KOPT-K1 (cell line): ENCODE results near the gene IFI27L2.
A peak's percentile ranks its signal among the peaks of the same experiment; 100 is the strongest.

ENCODE experiments used
- H3K27ac ChIP-seq: fragments of 200-600 bp; sonication (generic); 2 replicates; pipeline ENCODE4 v1.5.1; 2016; ENCODE audit warnings: antibody characterized with exemption, mild to moderate bottlenecking, low read depth, low read length; ENCODE audit not compliant: poor library complexity, severe bottlenecking
- H3K36me3 ChIP-seq: fragments of 200-600 bp; sonication (generic); 2 replicates; pipeline ENCODE4 v1.5.1; 2017; ENCODE audit warnings: antibody characterized with exemption, mild to moderate bottlenecking, low read length, moderate library complexity; ENCODE audit not compliant: insufficient read depth
- H3K9me3 ChIP-seq: fragments of 200-600 bp; sonication (generic); 2 replicates; pipeline ENCODE4 v1.5.1; 2017; ENCODE audit warnings: antibody characterized with exemption, low read length, mild to moderate bottlenecking; ENCODE audit not compliant: insufficient read depth, poor library complexity, severe bottlenecking

Gene IFI27L2

GRCh38 chr14:94104731-94105130 is 24.7 kb downstream of the IFI27L2 start:
- no peaks in the 10 kb centered on the region for H3K9me3 ChIP-seq
- no peaks in the 10 kb centered on the region for H3K36me3 ChIP-seq
- no peak overlapping the region for H3K27ac ChIP-seq

- Histone ChIP-seq H3K36me3 (no peaks in the 10 kb centered on the region), H3K27ac (no peak overlapping the region), H3K9me3 (no peaks in the 10 kb centered on the region)
Measured at GRCh38 chr14:94103554-94104150, 25.8 kb downstream of the IFI27L2 start.

DNA sequence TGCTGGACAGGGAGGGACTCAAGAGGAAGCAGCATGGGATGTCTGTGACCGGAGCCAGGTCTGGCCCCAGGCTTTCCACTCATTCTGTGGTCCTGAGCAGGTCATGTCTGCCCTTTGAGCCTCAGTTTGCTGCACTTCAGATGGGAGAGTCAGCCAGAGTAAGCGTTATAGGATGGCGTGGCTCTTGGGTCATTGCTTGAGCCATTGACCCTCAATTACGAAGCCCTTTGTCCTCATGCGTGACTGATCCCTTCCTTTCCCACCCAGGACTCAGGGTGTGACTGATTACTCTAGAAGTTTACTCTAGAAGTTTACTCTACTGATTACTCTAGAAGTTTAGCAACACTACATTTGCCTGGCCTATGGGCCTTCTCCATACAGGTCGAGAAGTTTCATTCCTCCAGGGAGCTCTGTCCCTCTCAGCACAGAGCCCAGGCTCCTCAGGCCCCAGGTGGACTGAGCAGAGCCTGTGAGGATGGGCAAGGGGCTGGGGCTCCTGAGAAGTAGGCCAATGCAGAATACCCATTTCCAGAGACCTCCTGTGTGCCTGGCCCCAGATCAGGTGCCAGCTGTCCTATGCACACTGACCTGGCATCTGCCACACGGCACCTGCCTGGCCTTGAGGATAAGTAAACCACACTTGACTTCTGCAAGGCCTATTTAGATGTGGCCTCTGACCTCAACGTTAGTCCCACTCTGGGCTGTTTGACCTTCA is 26.5 kb downstream of the IFI27L2 start:
- H3K9me3 ChIP-seq, result no peaks in the 10 kb centered on the region

GRCh38 chr14:94101748-94102147 is 27.7 kb downstream of the IFI27L2 start:
- 0 out of 2 replicates have a peak, but pooled peaks cover 5% of the 10 kb centered on the region for H3K36me3 ChIP-seq
- no peaks in the 10 kb centered on the region for H3K9me3 ChIP-seq
- no peak overlapping the region for H3K27ac ChIP-seq

More for the DNA sequence above, 26.5 kb downstream of the IFI27L2 start:
- Histone ChIP-seq H3K36me3 (no peaks in the 10 kb centered on the region), H3K27ac (no peak overlapping the region)

GRCh38 chr14:94100847-94101246 is 28.6 kb downstream of the IFI27L2 start:
- Histone ChIP-seq H3K27ac (no peak overlapping the region), H3K36me3 (0 out of 2 replicates have a peak, but pooled peaks cover 5% of the 10 kb centered on the region), H3K9me3 (no peaks in the 10 kb centered on the region)

GRCh38 chr14:94099006-94099405 is 30.4 kb downstream of the IFI27L2 start:
- Histone ChIP-seq H3K27ac (no peak overlapping the region), H3K9me3 (no peaks in the 10 kb centered on the region)

GRCh38 chr14:94098326-94098992 is 30.9 kb downstream of the IFI27L2 start:
- 0 out of 2 replicates have a peak, but pooled peaks cover 5% of the 10 kb centered on the region for H3K36me3 ChIP-seq
- no peaks in the 10 kb centered on the region for H3K9me3 ChIP-seq
- no peak overlapping the region for H3K27ac ChIP-seq

More at GRCh38 chr14:94099006-94099405, 30.4 kb downstream of the IFI27L2 start:
- H3K36me3 ChIP-seq, result 0 out of 2 replicates have a peak, but pooled peaks cover 5% of the 10 kb centered on the region

DNA sequence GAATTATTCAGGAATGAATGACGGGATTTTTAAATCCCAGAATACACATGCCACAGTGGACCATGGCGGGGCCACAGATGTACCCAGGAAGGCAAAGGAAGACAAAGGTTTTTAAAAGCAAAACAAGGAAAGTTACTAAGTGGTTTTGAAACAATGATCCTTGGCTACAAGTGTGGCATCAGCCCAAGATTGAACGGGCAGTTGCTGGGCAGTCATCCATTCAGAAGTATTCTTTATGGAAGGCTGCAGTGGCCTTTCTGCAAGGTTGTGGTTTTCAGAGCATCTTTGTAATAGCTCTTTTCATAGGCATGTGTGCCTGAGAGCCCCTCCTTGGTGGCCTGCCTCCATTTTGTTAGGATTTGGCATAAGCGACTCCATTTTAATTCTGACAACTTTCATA is 32.3 kb downstream of the IFI27L2 start:
- Histone ChIP-seq H3K9me3 (no peaks in the 10 kb centered on the region), H3K36me3 (0 out of 2 replicates have a peak, but pooled peaks cover 5% of the 10 kb centered on the region), H3K27ac (no peak overlapping the region)

- H3K27ac ChIP-seq, result no peak overlapping the region
- 0 out of 2 replicates have a peak, but pooled peaks cover 5% of the 10 kb centered on the region for H3K36me3 ChIP-seq
- no peaks in the 10 kb centered on the region for H3K9me3 ChIP-seq
Measured at GRCh38 chr14:94093418-94093817, 36.0 kb downstream of the IFI27L2 start.

GRCh38 chr14:94089479-94089878 is 39.9 kb downstream of the IFI27L2 start:
- no peaks in the 10 kb centered on the region for H3K9me3 ChIP-seq
- no peak overlapping the region for H3K27ac ChIP-seq
- H3K36me3 ChIP-seq, result no peaks in the 10 kb centered on the region

DNA sequence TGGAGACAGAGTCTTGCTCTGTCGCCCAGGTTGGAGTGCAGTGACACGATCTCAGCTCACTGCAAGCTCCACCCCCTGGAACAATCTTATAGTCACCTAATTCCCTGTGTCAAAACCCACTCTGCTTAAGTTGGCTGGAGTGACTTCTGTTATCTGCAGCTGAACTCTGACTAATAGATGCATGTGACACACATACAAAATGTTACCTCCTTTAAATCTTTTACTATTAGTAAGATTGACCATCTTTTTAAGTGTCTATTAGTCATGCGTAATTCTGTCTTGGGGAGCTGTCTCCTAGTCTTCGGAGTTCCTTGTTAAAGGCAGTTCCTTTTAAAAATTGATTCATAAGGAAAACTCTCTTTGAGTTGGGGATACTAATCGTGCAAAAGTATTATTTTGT is 40.9 kb downstream of the IFI27L2 start:
- Histone ChIP-seq H3K27ac (no peak overlapping the region), H3K9me3 (no peaks in the 10 kb centered on the region), H3K36me3 (no peaks in the 10 kb centered on the region)

GRCh38 chr14:94087891-94088290 is 41.5 kb downstream of the IFI27L2 start:
- Histone ChIP-seq H3K27ac (no peak overlapping the region), H3K9me3 (no peaks in the 10 kb centered on the region), H3K36me3 (no peaks in the 10 kb centered on the region)

GRCh38 chr14:94081386-94081820 is 48.0 kb downstream of the IFI27L2 start:
- peaks cover under 1% of the 10 kb centered on the region for H3K9me3 ChIP-seq
- H3K36me3 ChIP-seq, result peaks cover 32% of the 10 kb centered on the region
- peak overlapping the region; percentile 81 for H3K27ac ChIP-seq

GRCh38 chr14:94080621-94081385 is 48.6 kb downstream of the IFI27L2 start, which contains the start of the genes DDX24 and IFI27L1:
DDX24 (minus strand) TSS chr14:94081202; CDS start chr14:94079742, 1,460 bp downstream.
IFI27L1 (plus strand) TSS chr14:94081310; CDS start chr14:94096938, 15,628 bp downstream.
- H3K9me3 ChIP-seq, result peaks cover 7% of the 10 kb centered on the region
- H3K36me3 ChIP-seq, result peaks cover 38% of the 10 kb centered on the region
- peak within 1 kb of the TSS; percentile 81 for H3K27ac ChIP-seq
